ENCODE measurements around the gene GPR153.

Gene GPR153

DNA sequence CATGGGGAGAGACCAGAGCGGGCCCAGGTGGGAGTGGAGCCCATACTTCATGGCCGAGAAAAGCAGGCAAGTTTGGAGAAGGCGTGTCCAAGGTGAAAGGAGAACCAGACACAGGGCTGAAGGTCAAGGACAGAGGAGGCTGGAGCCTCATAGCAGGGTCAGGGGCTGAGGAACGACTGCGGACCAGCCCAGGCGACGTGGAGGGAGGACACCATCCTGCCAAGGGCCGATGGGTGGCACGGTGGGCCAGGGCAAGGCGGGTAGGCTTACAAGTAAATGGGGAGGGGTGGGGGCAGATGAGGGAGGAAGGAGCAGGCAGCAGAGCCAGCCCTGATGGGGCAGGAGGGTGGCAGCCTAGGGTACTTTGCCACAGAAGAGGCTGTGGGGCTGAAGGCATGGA is 18.2 kb upstream of the GPR153 start:
- Histone ChIP-seq H3K27me3 (ENCODE audit: control insufficient read depth in 1 of 2, insufficient read depth in 1 of 2, low read length in 2 of 2) (no peaks in the 10 kb centered on the region), H3K9ac (ENCODE audit: low read length) (no peak overlapping the region), H2BK5ac (ENCODE audit: low read depth, low read length, poor library complexity, severe bottlenecking) (no peak overlapping the region), H3K18ac (ENCODE audit: low read depth in 1 of 2, low read length in 2 of 2) (no peak overlapping the region), H3K79me1 (replicated peaks; ENCODE audit: low read length, poor library complexity, severe bottlenecking) (peaks cover 1% of the 10 kb centered on the region), H3K27ac (ENCODE audit: low read length, poor library complexity, severe bottlenecking) (no peak overlapping the region), H3K4me3 (ENCODE audit: insufficient read depth in 1 of 2, low read depth in 1 of 2, low read length in 2 of 2) (no peak overlapping the region), H3K4me1 (ENCODE audit: control insufficient read depth, insufficient read depth, low read depth, low read length) (peaks cover 22% of the 10 kb centered on the region), H4K91ac (ENCODE audit: low read length) (peak overlapping the region; percentile 70), H2BK120ac (ENCODE audit: low read depth, low read length) (no peak overlapping the region), H3K9me3 (ENCODE audit: control insufficient read depth, low read length) (no peaks in the 10 kb centered on the region), H2AFZ (ENCODE audit: low read depth, low read length) (no peak overlapping the region), H3K4ac (ENCODE audit: low read depth in 1 of 2, low read length in 2 of 2) (no peak overlapping the region), H2BK15ac (ENCODE audit: low read depth, poor library complexity, severe bottlenecking) (no peak overlapping the region), H3K14ac (ENCODE audit: low read length in 2 of 2) (no peak overlapping the region), H4K8ac (ENCODE audit: low read length) (no peak overlapping the region), H3K23ac (ENCODE audit: low read length in 2 of 2) (no peak overlapping the region), H3K36me3 (ENCODE audit: control insufficient read depth in 1 of 2, insufficient read depth in 2 of 2, low read depth in 1 of 2, low read length in 2 of 2) (peaks cover 0 to 56% of the 10 kb centered on the region in 2 experiments), H2BK12ac (ENCODE audit: low read length in 2 of 2) (no peak overlapping the region), H2AK5ac (ENCODE audit: low read length, severe bottlenecking) (no peak overlapping the region), H3K4me2 (ENCODE audit: low read length, poor library complexity, severe bottlenecking) (no peak overlapping the region)
- DNase-seq: no peak
- 96% methylated on average over 10 of the region's 10 CpGs for WGBS

DNA sequence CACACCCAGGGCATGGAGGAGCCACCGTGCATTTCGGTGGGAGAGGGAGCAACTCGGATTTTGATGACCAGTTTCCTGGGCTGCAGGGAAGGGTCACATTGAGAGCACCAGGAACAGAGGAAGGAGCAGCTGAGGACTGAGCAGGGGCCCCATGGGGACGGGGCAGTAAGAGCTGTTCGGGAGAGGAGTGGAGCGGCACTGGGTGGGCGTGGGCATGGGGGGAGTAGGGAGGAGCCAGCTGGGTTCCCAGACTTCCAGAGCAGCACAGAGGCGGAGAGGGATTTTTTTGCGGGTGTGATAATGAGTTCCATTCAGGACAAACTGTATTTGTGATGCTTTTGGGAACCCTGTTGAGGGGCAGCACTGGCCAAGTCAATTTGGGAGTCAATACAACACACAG is 17.4 kb upstream of the GPR153 start:
- Histone ChIP-seq H3K79me1 (replicated peaks; ENCODE audit: low read length, poor library complexity, severe bottlenecking) (peaks cover 1% of the 10 kb centered on the region), H3K4me1 (ENCODE audit: control insufficient read depth, insufficient read depth, low read depth, low read length) (peaks cover 30% of the 10 kb centered on the region), H3K27ac (ENCODE audit: low read length, poor library complexity, severe bottlenecking) (no peak overlapping the region), H3K23ac (ENCODE audit: low read length in 2 of 2) (no peak overlapping the region), H2BK15ac (ENCODE audit: low read depth, poor library complexity, severe bottlenecking) (no peak overlapping the region), H3K9me3 (ENCODE audit: control insufficient read depth, low read length) (no peaks in the 10 kb centered on the region), H2BK120ac (ENCODE audit: low read depth, low read length) (no peak overlapping the region), H4K91ac (ENCODE audit: low read length) (no peak overlapping the region), H4K8ac (ENCODE audit: low read length) (no peak overlapping the region), H2AK5ac (ENCODE audit: low read length, severe bottlenecking) (no peak overlapping the region), H2BK12ac (ENCODE audit: low read length in 2 of 2) (no peak overlapping the region), H3K36me3 (ENCODE audit: control insufficient read depth in 1 of 2, insufficient read depth in 2 of 2, low read depth in 1 of 2, low read length in 2 of 2) (peaks cover 0 to 60% of the 10 kb centered on the region in 2 experiments), H3K14ac (ENCODE audit: low read length in 2 of 2) (no peak overlapping the region), H3K4me2 (ENCODE audit: low read length, poor library complexity, severe bottlenecking) (no peak overlapping the region), H3K4ac (ENCODE audit: low read depth in 1 of 2, low read length in 2 of 2) (no peak overlapping the region), H3K18ac (ENCODE audit: low read depth in 1 of 2, low read length in 2 of 2) (no peak overlapping the region), H2BK5ac (ENCODE audit: low read depth, low read length, poor library complexity, severe bottlenecking) (no peak overlapping the region), H3K9ac (ENCODE audit: low read length) (no peak overlapping the region), H3K27me3 (ENCODE audit: control insufficient read depth in 1 of 2, insufficient read depth in 1 of 2, low read length in 2 of 2) (no peaks in the 10 kb centered on the region), H2AFZ (ENCODE audit: low read depth, low read length) (no peak overlapping the region), H3K4me3 (ENCODE audit: insufficient read depth in 1 of 2, low read depth in 1 of 2, low read length in 2 of 2) (no peak overlapping the region)
- DNase-seq: no peak
- WGBS: 89% methylated on average over 9 of the region's 9 CpGs

DNA sequence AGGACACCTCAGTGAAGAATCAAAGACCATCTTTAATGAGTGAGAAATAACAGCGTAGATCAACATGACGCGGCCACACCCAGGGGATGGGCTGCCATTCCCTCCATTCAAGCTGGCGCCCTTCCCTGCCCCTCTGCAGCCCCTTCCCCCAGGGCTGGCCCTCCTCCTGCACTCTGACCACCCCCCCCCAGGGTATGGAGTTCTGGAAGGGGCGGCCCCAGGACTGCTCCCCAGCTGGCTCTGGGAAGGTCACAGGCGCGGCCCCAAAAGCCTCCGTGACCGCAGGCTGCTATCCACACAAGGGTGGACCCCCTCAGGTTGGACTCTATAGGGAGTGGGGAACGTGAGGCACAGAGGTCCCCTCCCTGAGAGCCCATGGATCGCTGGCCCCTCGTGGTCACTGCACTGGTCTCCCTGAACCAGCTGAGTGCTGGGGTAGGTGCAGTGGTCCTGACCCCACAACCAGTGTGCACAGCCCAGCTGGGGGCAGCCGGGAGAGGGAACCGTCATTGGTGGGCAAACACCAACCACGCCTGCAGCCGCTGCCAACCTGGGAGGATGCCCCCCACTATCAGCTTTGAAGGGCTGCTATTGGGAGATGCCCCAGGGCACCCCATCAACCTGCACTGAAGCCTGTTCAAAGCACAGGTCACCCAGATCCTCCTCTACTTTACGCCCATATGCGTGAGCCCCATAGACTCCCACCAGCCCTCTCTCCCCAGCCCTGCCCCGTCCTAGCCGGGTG is 16.1 kb upstream of the GPR153 start:
- Histone ChIP-seq H4K91ac (ENCODE audit: low read length) (peak overlapping the region; percentile 78), H3K4me1 (ENCODE audit: control insufficient read depth, insufficient read depth, low read depth, low read length) (peaks cover 42% of the 10 kb centered on the region), H2AK5ac (ENCODE audit: low read length, severe bottlenecking) (no peak overlapping the region), H3K18ac (ENCODE audit: low read depth in 1 of 2, low read length in 2 of 2) (peak overlapping the region in 1 of 2 experiments; percentile 34), H3K23ac (ENCODE audit: low read length in 2 of 2) (no peak overlapping the region), H2BK12ac (ENCODE audit: low read length in 2 of 2) (peak overlapping the region in 1 of 2 experiments; percentile 75), H3K36me3 (ENCODE audit: control insufficient read depth in 1 of 2, insufficient read depth in 2 of 2, low read depth in 1 of 2, low read length in 2 of 2) (peaks cover 0 to 51% of the 10 kb centered on the region in 2 experiments), H3K14ac (ENCODE audit: low read length in 2 of 2) (peak overlapping the region in 1 of 2 experiments; percentile 28), H3K79me1 (replicated peaks; ENCODE audit: low read length, poor library complexity, severe bottlenecking) (peaks cover 1% of the 10 kb centered on the region), H3K4me2 (ENCODE audit: low read length, poor library complexity, severe bottlenecking) (no peak overlapping the region), H2AFZ (ENCODE audit: low read depth, low read length) (peak overlapping the region; percentile 10), H2BK5ac (ENCODE audit: low read depth, low read length, poor library complexity, severe bottlenecking) (no peak overlapping the region), H4K8ac (ENCODE audit: low read length) (no peak overlapping the region), H2BK120ac (ENCODE audit: low read depth, low read length) (peak overlapping the region; percentile 50), H3K9ac (ENCODE audit: low read length) (no peak overlapping the region), H3K4me3 (ENCODE audit: insufficient read depth in 1 of 2, low read depth in 1 of 2, low read length in 2 of 2) (no peak overlapping the region), H3K27ac (ENCODE audit: low read length, poor library complexity, severe bottlenecking) (no peak overlapping the region), H3K4ac (ENCODE audit: low read depth in 1 of 2, low read length in 2 of 2) (peak overlapping the region; percentile 19 to 50), H3K9me3 (ENCODE audit: control insufficient read depth, low read length) (no peaks in the 10 kb centered on the region), H2BK15ac (ENCODE audit: low read depth, poor library complexity, severe bottlenecking) (peak overlapping the region; percentile 31), H3K27me3 (ENCODE audit: control insufficient read depth in 1 of 2, insufficient read depth in 1 of 2, low read length in 2 of 2) (no peaks in the 10 kb centered on the region)
- no peak for DNase-seq
- WGBS: 96% methylated on average over 20 of the region's 20 CpGs

DNA sequence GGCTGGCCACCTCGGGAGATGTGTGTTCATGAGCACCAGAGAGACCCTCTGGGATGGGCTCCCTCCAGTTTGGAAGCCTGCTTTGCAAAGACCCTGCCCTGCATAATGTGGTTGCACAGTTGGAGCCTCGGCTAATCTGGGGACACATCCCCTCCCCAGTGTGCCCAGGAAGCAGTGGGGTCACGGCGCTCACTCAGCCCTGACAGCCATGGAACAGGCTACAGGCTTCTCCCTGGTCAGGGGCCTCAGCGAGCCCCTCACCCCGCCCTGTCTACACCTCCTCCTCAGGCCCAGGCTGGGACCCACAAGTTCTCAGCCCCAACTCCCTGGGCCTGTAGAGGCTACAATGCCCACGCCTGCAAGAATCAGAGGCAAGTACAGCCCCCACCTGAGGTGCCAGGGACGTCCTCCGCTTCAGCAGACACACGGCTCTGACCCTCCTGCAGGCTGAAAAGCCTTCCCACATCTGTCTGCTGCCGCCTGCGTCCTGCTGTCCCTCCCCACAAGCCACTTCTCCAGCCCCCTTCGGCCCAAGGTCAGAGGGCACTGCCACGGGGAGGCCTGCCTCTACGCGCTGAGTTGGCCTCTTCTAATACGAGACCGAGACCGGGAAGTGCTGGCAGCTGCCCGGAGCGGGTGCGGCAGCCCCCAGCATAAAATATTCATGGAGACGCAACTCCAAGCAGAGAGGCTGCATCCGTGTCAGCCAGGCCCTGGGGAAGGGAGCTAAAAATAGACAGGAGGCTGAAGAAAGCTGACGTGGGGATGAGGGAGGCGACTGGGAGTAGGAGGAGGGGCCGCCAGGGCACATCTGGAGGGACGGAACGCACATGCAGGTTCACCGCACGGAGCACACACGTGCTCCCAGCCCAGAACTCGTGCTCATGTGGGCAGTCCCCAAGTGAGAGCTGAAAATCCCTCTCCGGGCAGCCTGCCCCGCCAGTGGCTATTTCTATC is 15.2 kb upstream of the GPR153 start:
- WGBS: 35% methylated on average over 35 of the region's 35 CpGs

More for the DNA sequence above, 15.2 kb upstream of the GPR153 start:
- H2BK120ac ChIP-seq (ENCODE audit: low read depth, low read length): peak overlapping the region; percentile 82
- H4K91ac ChIP-seq (ENCODE audit: low read length): peak overlapping the region; percentile 92
- H3K9me3 ChIP-seq (ENCODE audit: control insufficient read depth, low read length): no peaks in the 10 kb centered on the region
- H3K23ac ChIP-seq (ENCODE audit: low read length in 2 of 2): peak overlapping the region in 1 of 2 experiments; percentile 77
- H2AK5ac ChIP-seq (ENCODE audit: low read length, severe bottlenecking): no peak overlapping the region
- H3K4me1 ChIP-seq (ENCODE audit: control insufficient read depth, insufficient read depth, low read depth, low read length): peaks cover 50% of the 10 kb centered on the region
- H2BK5ac ChIP-seq (ENCODE audit: low read depth, low read length, poor library complexity, severe bottlenecking): no peak overlapping the region
- no peaks in the 10 kb centered on the region for H3K27me3 ChIP-seq (ENCODE audit: control insufficient read depth in 1 of 2, insufficient read depth in 1 of 2, low read length in 2 of 2)
- H3K27ac ChIP-seq (ENCODE audit: low read length, poor library complexity, severe bottlenecking): peak overlapping the region; percentile 14
- peak overlapping the region; percentile 44 for H2BK15ac ChIP-seq (ENCODE audit: low read depth, poor library complexity, severe bottlenecking)
- peak overlapping the region; percentile 10 for H2AFZ ChIP-seq (ENCODE audit: low read depth, low read length)
- H3K14ac ChIP-seq (ENCODE audit: low read length in 2 of 2): peak overlapping the region in 1 of 2 experiments; percentile 45
- peak overlapping the region; percentile 64 to 88 for H3K4ac ChIP-seq (ENCODE audit: low read depth in 1 of 2, low read length in 2 of 2)
- H3K4me3 ChIP-seq (ENCODE audit: insufficient read depth in 1 of 2, low read depth in 1 of 2, low read length in 2 of 2): peak overlapping the region in 1 of 2 experiments; percentile 38
- peak overlapping the region; percentile 98 for H4K8ac ChIP-seq (ENCODE audit: low read length)
- H2BK12ac ChIP-seq (ENCODE audit: low read length in 2 of 2): peak overlapping the region; percentile 75 to 85
- peak overlapping the region; percentile 68 for H3K9ac ChIP-seq (ENCODE audit: low read length)
- H3K4me2 ChIP-seq (ENCODE audit: low read length, poor library complexity, severe bottlenecking): peak overlapping the region; percentile 41
- H3K79me1 ChIP-seq (replicated peaks; ENCODE audit: low read length, poor library complexity, severe bottlenecking): peaks cover 1% of the 10 kb centered on the region
- peaks cover 0 to 45% of the 10 kb centered on the region in 2 experiments for H3K36me3 ChIP-seq (ENCODE audit: control insufficient read depth in 1 of 2, insufficient read depth in 2 of 2, low read depth in 1 of 2, low read length in 2 of 2)
- DNase-seq: peak; percentile 93
- peak overlapping the region; percentile 79 to 90 for H3K18ac ChIP-seq (ENCODE audit: low read depth in 1 of 2, low read length in 2 of 2)
